Skeletal muscle tissue (tissue), 4 donors: Measurements from ENCODE around the gene KIN. TPM values are rescaled to one million over a fixed set of nuclear protein-coding genes. Genes with fewer than 3 reads are reported as not detected.
"Not testable (repeated sequence)": the region's sequence is repeated elsewhere in the genome, so short reads cannot be mapped to it uniquely, and the experiment has no call there.

Experiments
- H3K27ac ChIP-seq: one replicate; pipeline ENCODE4 v1.7.0; 2013; ENCODE audit warnings: mild to moderate bottlenecking, low read depth, low read length, inconsistent platforms
- H3K27me3 ChIP-seq, 3 donors: one replicate each; pipeline ENCODE4 v1.7.0; 2013; ENCODE audit warnings: low read length in 3 of 3; ENCODE audit not compliant: control insufficient read depth in 3 of 3, insufficient read depth in 3 of 3
- H3K36me3 ChIP-seq, 3 donors: one replicate each; pipeline ENCODE4 v1.7.0; 2013; ENCODE audit warnings: low read length in 3 of 3; ENCODE audit not compliant: control insufficient read depth in 3 of 3, insufficient read depth in 3 of 3
- H3K4me1 ChIP-seq, 3 donors: one replicate each; pipeline ENCODE4 v1.7.0; 2013; ENCODE audit warnings: low read length in 3 of 3, mild to moderate bottlenecking in 3 of 3; ENCODE audit not compliant: control insufficient read depth in 3 of 3, insufficient read depth in 3 of 3
- H3K4me3 ChIP-seq, 3 donors: one replicate each; pipeline ENCODE4 v1.7.0; 2013; ENCODE audit warnings: low read length in 3 of 3
- H3K9ac ChIP-seq, 3 donors: one replicate each; pipeline ENCODE4 v1.7.0; 2013; ENCODE audit warnings: low read length in 3 of 3, mild to moderate bottlenecking in 3 of 3, moderate library complexity in 2 of 3, low read depth in 1 of 3
- H3K9me3 ChIP-seq, 3 donors: one replicate each; pipeline ENCODE4 v1.7.0; 2013; ENCODE audit warnings: low read length in 3 of 3; ENCODE audit not compliant: control insufficient read depth in 3 of 3
- total RNA-seq: library from RNA; depleted of rRNA; stranded (reverse); fragments of >200 nt; gene quantifications from one replicate; pipeline ENCODE4 v1.2.3, GENCODE V29; 2014
- donor health status: Osteomylitis.

The KIN gene
- total RNA-seq, 1 donor from 2014 or later = 8.4 TPM

- Histone ChIP-seq H3K27ac (peak within 1 kb of the TSS; percentile 61), H3K9me3 (no peaks in the 10 kb centered on the region), H3K4me1 (peaks cover 14 to 34% (median 18%) of the 10 kb centered on the region in 3 donors), H3K4me3 (peak within 1 kb of the TSS; percentile 95 to 98 (median 98)), H3K9ac (peak within 1 kb of the TSS; percentile 87 to 95 (median 92)), H3K27me3 (peaks cover 0 to 11% (median 6%) of the 10 kb centered on the region in 3 donors), H3K36me3 (peaks cover 0 to 7% (median 0%) of the 10 kb centered on the region in 3 donors)
Observed at GRCh38 chr10:7818295-7819120, 30.7 kb upstream of the KIN start, which contains the start of gene TAF3. Gene TAF3 (plus strand): TSS chr10:7818505. CDS start chr10:7818710, 205 bp downstream.

DNA sequence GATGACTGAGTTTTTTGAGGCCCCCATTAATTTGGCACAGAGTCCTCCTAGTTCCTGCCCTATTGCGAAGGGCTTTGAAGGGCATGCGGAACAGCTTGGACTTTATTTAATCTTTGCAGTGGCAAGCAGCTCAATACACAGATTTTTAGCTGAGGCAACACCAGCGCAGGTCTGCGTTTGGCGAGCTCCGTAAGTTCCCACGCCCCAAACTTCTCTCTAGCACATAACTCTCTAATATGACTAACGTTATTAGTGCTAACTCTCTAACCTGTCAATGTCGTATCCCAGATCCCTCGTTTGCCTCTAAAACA, 30.1 kb upstream of the KIN start:
- Histone ChIP-seq H3K27ac (peak overlapping the region; percentile 61), H3K27me3 (peaks cover 3 to 11% (median 6%) of the 10 kb centered on the region in 3 donors), H3K9me3 (no peaks in the 10 kb centered on the region), H3K36me3 (peaks cover 0 to 7% (median 0%) of the 10 kb centered on the region in 3 donors), H3K4me3 (peak overlapping the region; percentile 95 to 98 (median 98)), H3K4me1 (peaks cover 14 to 34% (median 18%) of the 10 kb centered on the region in 3 donors), H3K9ac (peak overlapping the region; percentile 87 to 95 (median 92))

DNA sequence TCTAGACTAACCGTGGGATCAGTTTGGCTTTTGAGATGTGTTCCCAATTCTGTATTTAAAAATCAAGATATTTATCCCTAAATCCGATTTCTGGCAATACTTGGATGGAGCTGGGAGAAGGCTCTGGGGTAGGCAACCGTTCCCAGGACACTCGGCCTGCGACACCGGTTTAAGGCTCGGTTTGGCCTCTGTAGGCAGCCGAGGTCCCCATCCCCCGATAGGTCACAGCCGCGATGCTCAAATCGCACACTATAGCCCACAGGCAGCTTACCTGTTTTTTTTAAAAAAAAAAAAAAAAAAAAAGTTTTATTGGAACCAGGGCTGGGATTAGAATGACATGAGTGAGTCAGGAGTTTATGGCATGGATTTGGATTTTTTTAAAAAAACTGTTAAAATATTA, 29.8 kb upstream of the KIN start:
- peaks cover 0 to 7% (median 0%) of the 10 kb centered on the region in 3 donors for H3K36me3 ChIP-seq
- peaks cover 14 to 34% (median 18%) of the 10 kb centered on the region in 3 donors for H3K4me1 ChIP-seq
- peaks cover 3 to 11% (median 6%) of the 10 kb centered on the region in 3 donors for H3K27me3 ChIP-seq
- peak overlapping the region in 2 of 3 donors; percentile 92 to 95 for H3K9ac ChIP-seq
- H3K4me3 ChIP-seq = peak overlapping the region; percentile 95 to 98 (median 98)
- no peaks in the 10 kb centered on the region for H3K9me3 ChIP-seq
- H3K27ac ChIP-seq = no peak overlapping the region

- peaks cover 0 to 8% (median 7%) of the 10 kb centered on the region in 3 donors for H3K4me1 ChIP-seq
- no peaks in the 10 kb centered on the region for H3K9me3 ChIP-seq
- no peak overlapping the region for H3K27ac ChIP-seq
- peaks cover 0 to 5% (median 5%) of the 10 kb centered on the region in 3 donors for H3K36me3 ChIP-seq
- H3K9ac ChIP-seq = no peak overlapping the region
- H3K4me3 ChIP-seq = no peak overlapping the region
- H3K27me3 ChIP-seq = peaks cover 3 to 11% (median 6%) of the 10 kb centered on the region in 3 donors
Observed at GRCh38 chr10:7813481-7813880, 25.7 kb upstream of the KIN start.

GRCh38 chr10:7811743-7812142, 23.9 kb upstream of the KIN start:
- Histone ChIP-seq H3K27me3 (peaks cover 3 to 11% (median 6%) of the 10 kb centered on the region in 3 donors), H3K36me3 (peaks cover 8 to 17% (median 12%) of the 10 kb centered on the region in 3 donors)
- not testable (repeated sequence) for H3K9ac ChIP-seq, H3K9me3 ChIP-seq, H3K4me1 ChIP-seq, H3K4me3 ChIP-seq, H3K27ac ChIP-seq

GRCh38 chr10:7811000-7811399, 23.2 kb upstream of the KIN start:
- no peak overlapping the region for H3K4me3 ChIP-seq
- H3K36me3 ChIP-seq = peaks cover 8 to 19% (median 15%) of the 10 kb centered on the region in 3 donors
- H3K27ac ChIP-seq = no peak overlapping the region
- no peak overlapping the region for H3K9ac ChIP-seq
- H3K9me3 ChIP-seq = no peaks in the 10 kb centered on the region
- H3K27me3 ChIP-seq = peaks cover 3 to 10% (median 6%) of the 10 kb centered on the region in 3 donors
- no peaks in the 10 kb centered on the region for H3K4me1 ChIP-seq

DNA sequence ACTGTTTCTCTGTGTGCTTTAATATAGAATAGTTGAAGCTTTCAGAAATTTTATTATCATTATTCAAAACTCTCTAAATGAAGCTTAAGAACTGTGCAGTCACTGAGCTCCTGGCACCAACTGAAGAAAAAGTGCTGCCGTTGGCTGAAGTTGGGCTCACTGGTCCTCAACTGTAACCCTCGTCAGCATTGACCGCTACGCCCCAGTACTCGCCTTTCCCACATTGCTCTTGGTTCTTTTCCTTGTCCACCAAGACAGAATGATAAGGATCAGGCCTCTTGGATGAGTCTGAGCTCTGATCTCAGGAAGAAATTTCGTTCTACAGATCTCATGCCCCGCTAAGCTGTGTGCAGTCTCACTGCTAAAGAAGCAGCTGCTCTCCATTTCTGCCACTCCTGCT, 22.6 kb upstream of the KIN start:
- peaks cover 11 to 22% (median 18%) of the 10 kb centered on the region in 3 donors for H3K36me3 ChIP-seq
- H3K27me3 ChIP-seq = peaks cover 3 to 7% (median 3%) of the 10 kb centered on the region in 3 donors
- H3K27ac ChIP-seq = no peak overlapping the region
- no peak overlapping the region for H3K4me3 ChIP-seq
- no peaks in the 10 kb centered on the region for H3K4me1 ChIP-seq
- no peaks in the 10 kb centered on the region for H3K9me3 ChIP-seq
- no peak overlapping the region for H3K9ac ChIP-seq

DNA sequence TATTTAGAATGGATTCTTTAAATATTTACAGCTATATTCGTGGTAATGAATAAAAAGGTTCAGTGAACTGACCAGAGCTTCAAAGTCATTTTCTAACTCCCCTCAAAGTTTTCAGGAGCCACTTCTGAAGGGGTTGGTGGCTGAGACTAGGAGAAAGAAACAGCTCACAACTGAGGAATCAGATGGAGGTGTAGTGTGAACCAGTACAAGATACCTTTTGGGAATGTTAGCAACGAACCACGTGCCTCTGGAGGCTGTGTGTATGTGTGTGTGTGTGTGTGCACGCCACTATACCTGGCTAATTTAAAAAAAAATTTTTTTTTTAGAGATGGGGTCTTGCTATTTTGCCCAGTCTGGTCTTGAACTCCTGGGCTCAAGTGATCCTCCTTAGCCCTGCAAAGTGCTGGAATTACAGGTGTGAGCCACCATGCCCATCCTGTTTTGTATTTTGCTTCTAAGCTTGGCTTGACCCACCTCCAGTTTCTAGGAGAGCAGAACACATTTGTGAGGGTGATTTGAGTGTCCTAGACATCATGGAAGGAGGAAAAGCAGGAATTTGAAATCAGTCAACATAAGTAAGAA, 21.0 kb upstream of the KIN start:
- Histone ChIP-seq H3K4me1 (peaks cover 0 to 2% (median 0%) of the 10 kb centered on the region in 3 donors), H3K36me3 (peaks cover 25 to 36% (median 35%) of the 10 kb centered on the region in 3 donors), H3K9me3 (no peaks in the 10 kb centered on the region), H3K9ac (no peak overlapping the region), H3K27ac (no peak overlapping the region), H3K27me3 (peaks cover 0 to 3% (median under 1%) of the 10 kb centered on the region in 3 donors), H3K4me3 (no peak overlapping the region)

GRCh38 chr10:7804741-7805140, 16.9 kb upstream of the KIN start:
- no peak overlapping the region for H3K9ac ChIP-seq
- peaks cover 0 to 2% (median 0%) of the 10 kb centered on the region in 3 donors for H3K4me1 ChIP-seq

DNA sequence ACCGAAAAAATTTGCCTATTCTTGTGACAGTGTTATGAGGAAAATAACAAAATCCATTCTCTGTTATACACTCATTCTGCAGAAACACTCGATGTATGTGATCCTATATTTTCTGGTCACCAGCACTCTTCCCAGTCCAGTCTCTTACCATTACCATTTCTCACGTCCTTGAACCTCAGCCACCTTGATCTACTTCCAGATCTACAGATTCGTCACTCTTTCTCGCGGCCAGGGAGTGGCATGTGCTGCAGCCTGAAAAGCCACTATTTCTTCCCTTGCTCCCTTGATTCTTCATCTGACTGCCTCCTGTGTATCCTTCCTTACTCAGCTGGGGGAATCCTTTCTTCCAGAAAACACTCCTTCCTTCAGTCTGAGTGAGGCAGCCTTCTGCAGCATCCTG, 16.4 kb upstream of the KIN start:
- peaks cover 0 to 2% (median 0%) of the 10 kb centered on the region in 3 donors for H3K4me1 ChIP-seq
- H3K9ac ChIP-seq = no peak overlapping the region
- H3K4me3 ChIP-seq = no peak overlapping the region
- H3K36me3 ChIP-seq = peaks cover 53 to 75% (median 71%) of the 10 kb centered on the region in 3 donors
- H3K9me3 ChIP-seq = no peaks in the 10 kb centered on the region
- no peaks in the 10 kb centered on the region for H3K27me3 ChIP-seq
- no peak overlapping the region for H3K27ac ChIP-seq

More at GRCh38 chr10:7804741-7805140, 16.9 kb upstream of the KIN start:
- no peaks in the 10 kb centered on the region for H3K27me3 ChIP-seq
- H3K36me3 ChIP-seq = peaks cover 47 to 70% (median 68%) of the 10 kb centered on the region in 3 donors
- no peaks in the 10 kb centered on the region for H3K9me3 ChIP-seq
- H3K27ac ChIP-seq = no peak overlapping the region
- no peak overlapping the region for H3K4me3 ChIP-seq
